ENCODE measurements around the gene SGTA.

The SGTA gene

GRCh38 chr19:2711875-2712205 is 71.2 kb downstream of the SGTA start:
- Histone ChIP-seq H3K27ac (ENCODE audit: low read depth, low read length) (no peak overlapping the region), H3K27me3 (ENCODE audit: control insufficient read depth, insufficient read depth, low read length) (no peaks in the 10 kb centered on the region), H3K9me3 (ENCODE audit: control insufficient read depth, insufficient read depth, low read length) (peaks cover 7% of the 10 kb centered on the region; the same call in 1 of the 2 replicates), H3K9ac (ENCODE audit: low read depth, low read length) (no peak overlapping the region), H3K4me1 (ENCODE audit: control insufficient read depth, insufficient read depth, low read length) (no peaks in the 10 kb centered on the region), H3K36me3 (ENCODE audit: control insufficient read depth, insufficient read depth, low read length) (no peaks in the 10 kb centered on the region), H3K4me3 (ENCODE audit: low read depth, low read length) (no peak overlapping the region)

- Histone ChIP-seq H3K4me3 (ENCODE audit: low read depth, low read length) (no peak overlapping the region), H3K27ac (ENCODE audit: low read depth, low read length) (no peak overlapping the region), H3K36me3 (ENCODE audit: control insufficient read depth, insufficient read depth, low read length) (no peaks in the 10 kb centered on the region)
These were observed 71.8 kb downstream of the SGTA start for GRCh38 chr19:2711172-2711874.

GRCh38 chr19:2706251-2706650 is 76.8 kb downstream of the SGTA start:
- Histone ChIP-seq H3K9me3 (ENCODE audit: control insufficient read depth, insufficient read depth, low read length) (no peaks in the 10 kb centered on the region), H3K27ac (ENCODE audit: low read depth, low read length) (no peak overlapping the region), H3K27me3 (ENCODE audit: control insufficient read depth, insufficient read depth, low read length) (peaks cover 9% of the 10 kb centered on the region), H3K9ac (ENCODE audit: low read depth, low read length) (no peak overlapping the region), H3K36me3 (ENCODE audit: control insufficient read depth, insufficient read depth, low read length) (no peaks in the 10 kb centered on the region), H3K4me3 (ENCODE audit: low read depth, low read length) (no peak overlapping the region), H3K4me1 (ENCODE audit: control insufficient read depth, insufficient read depth, low read length) (peaks cover 3% of the 10 kb centered on the region; the same call in 1 of the 2 replicates)

More at GRCh38 chr19:2711172-2711874, 71.8 kb downstream of the SGTA start:
- Histone ChIP-seq H3K9ac (ENCODE audit: low read depth, low read length) (no peak overlapping the region), H3K4me1 (ENCODE audit: control insufficient read depth, insufficient read depth, low read length) (no peaks in the 10 kb centered on the region), H3K9me3 (ENCODE audit: control insufficient read depth, insufficient read depth, low read length) (peaks cover 7% of the 10 kb centered on the region; the same call in 1 of the 2 replicates), H3K27me3 (ENCODE audit: control insufficient read depth, insufficient read depth, low read length) (no peaks in the 10 kb centered on the region)

Data from HUES48 (cell line).